ENCODE data around the gene CNTN4.
"Not testable (repeated sequence)": the region's sequence is repeated elsewhere in the genome, so short reads cannot be mapped to it uniquely, and the experiment has no call there.

CNTN4 gene

DNA sequence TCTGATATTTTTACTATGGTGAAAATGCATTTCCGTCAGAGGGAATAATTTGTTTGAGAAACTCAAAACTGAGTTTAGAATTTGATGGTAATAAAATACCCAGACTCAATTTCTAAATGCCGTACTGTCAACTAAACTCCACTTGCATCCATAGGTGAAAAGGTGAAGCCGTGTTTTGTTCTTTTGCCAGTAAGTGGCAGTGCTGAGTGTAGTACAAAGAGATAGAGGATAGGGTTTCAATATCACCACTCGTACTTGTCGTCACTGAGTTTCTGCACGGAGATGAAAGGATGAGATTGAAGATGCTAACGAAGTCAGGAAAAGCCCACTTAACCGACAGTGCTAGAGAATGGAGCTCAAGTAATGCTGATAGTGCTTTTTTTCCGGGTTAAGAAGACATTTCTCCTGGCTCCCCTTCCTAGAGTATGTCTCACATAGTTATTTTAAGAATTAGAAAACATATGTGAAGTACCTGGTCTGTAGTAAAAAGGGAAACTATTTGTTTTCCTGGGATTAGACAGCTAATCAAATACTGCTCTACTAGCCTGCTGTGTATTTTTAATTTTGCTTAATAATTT is 666.4 kb downstream of the CNTN4 start:
- in situ Hi-C loops (cut with HindIII; ENCODE audit: low sequenced_read_pairs), result no loop called here

DNA sequence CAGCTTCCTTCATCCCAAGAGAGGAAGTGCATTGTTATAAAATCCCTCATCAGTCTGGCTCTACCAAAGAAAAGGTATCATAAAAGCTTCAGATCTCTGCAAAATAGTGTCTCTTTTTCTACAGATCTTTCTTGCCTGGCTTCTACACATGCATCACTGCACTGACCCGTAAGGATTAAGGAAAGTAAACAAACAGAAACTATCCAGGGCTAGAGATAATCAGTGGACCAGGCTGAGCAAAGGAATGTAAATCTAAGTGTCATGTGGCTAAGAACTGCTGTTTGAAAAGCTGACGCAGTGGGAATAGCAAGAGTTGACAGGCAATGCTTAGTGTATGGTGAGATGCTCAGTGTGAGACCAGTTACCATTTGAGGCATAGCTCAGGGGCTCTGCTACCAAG is 671.8 kb downstream of the CNTN4 start:
- in situ Hi-C loops (cut with HindIII; ENCODE audit: low sequenced_read_pairs), result no loop called here

DNA sequence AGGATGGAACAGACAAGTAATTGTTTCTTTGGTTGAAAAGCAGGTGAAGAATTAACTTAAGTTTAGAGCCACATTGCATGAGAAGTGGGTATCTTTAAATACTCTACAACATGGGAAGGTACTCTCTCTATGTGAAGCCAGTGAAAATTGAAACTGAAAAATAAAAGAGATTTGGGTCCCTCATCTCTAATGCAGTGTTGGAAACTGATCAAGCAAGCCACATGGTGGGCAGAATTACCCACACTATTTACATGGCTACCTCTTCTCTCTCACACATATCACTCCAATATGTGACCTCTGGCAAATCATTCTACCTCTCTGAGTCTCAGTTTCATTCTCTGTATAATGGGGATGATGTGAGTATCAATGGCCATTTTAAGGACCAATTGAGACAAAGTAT is 672.5 kb downstream of the CNTN4 start:
- in situ Hi-C loops (cut with HindIII; ENCODE audit: low sequenced_read_pairs), result no loop called here

DNA sequence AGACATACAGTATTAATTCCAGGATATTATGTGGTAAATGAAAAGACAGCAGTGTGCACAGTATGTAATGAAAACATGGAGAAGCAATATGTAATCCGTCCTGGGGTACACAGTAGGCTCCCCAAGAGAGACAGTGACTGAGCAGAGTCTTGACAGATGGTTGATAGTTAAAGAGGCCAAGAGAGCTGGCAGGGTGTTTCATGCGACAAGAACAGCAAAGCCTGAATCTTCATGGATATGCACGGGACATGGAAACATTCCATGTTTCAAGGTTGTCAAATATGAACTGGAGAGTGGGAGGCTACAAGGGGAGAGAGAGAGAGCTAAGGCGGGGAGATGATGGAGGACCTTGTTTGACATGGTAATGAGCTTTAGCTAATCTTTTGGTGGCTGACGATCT is 673.1 kb downstream of the CNTN4 start:
- in situ Hi-C loops (cut with HindIII; ENCODE audit: low sequenced_read_pairs), result no loop called here

GRCh38 chr3:2772803-2773202 is 674.1 kb downstream of the CNTN4 start:
- in situ Hi-C loops (cut with HindIII; ENCODE audit: low sequenced_read_pairs), result no loop called here

- in situ Hi-C loops (cut with HindIII; ENCODE audit: low sequenced_read_pairs), result no loop called here
These were observed 676.0 kb downstream of the CNTN4 start for GRCh38 chr3:2774481-2775249.

GRCh38 chr3:2783261-2783660 is 684.6 kb downstream of the CNTN4 start:
- in situ Hi-C loops (cut with HindIII; ENCODE audit: low sequenced_read_pairs), result no loop called here

DNA sequence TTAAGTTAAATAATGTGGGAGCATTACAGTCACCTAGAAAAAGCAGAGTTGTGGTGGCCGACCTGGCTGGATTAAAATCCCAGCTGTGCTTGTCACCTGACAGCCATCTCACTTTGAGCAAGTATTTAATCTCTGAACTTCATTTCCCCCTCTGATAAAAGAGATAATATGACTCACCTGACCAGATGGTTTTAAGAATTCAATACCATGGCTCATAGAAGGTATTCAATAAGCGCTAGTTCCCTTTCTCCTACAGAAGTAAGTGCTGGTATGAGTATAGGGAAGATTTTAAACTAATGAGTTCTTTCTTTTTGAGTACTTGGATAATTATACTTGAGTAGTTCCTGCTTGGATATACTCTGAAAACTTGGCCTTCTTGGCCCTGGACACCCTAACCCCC is 686.0 kb downstream of the CNTN4 start:
- in situ Hi-C loops (cut with HindIII; ENCODE audit: low sequenced_read_pairs), result no loop called here

GRCh38 chr3:2790266-2790815 is 691.7 kb downstream of the CNTN4 start:
- in situ Hi-C loops (cut with HindIII; ENCODE audit: low sequenced_read_pairs), result no loop called here

DNA sequence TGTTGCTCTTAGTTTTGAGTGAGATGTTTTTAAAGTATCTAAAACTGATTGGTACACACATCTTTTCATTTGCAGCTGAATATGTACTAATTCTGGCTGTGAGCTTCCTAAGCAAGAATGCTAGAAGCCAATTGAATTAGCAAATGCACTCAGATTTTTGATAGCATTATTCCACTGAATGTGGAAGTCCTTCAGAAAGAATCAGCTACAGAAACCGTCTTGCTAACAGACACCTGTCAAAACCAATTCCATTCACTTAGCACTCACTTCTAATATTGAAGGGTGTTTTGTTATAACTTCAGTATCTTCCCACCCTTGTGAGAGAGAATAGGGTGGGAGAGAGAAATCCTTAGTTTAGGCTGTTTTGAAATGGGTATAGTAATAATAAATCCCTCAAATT is 693.8 kb downstream of the CNTN4 start:
- in situ Hi-C loops (cut with HindIII; ENCODE audit: low sequenced_read_pairs), result no loop called here

DNA sequence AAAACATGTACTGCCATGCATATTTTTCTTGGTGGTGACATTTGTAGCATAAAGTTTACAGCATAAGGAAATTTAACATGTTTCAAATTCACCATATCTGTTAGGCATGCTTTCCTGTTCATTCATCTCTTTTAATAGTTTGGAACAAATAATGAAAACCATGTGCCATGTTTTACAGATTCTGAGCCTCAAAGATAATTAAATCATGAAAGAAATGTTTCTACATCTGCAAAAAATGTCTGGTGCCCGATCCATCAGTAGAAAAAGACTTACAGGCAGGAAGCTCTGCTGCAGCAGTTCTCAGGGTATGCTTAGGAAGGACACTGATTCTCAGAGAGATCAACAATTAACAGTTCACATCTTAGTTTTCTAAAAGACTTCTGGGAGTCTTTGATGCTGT is 695.3 kb downstream of the CNTN4 start:
- in situ Hi-C loops (cut with HindIII; ENCODE audit: low sequenced_read_pairs), result no loop called here

GRCh38 chr3:2802429-2802828 is 703.8 kb downstream of the CNTN4 start:
- in situ Hi-C loops (cut with HindIII; ENCODE audit: low sequenced_read_pairs), result no loop called here

DNA sequence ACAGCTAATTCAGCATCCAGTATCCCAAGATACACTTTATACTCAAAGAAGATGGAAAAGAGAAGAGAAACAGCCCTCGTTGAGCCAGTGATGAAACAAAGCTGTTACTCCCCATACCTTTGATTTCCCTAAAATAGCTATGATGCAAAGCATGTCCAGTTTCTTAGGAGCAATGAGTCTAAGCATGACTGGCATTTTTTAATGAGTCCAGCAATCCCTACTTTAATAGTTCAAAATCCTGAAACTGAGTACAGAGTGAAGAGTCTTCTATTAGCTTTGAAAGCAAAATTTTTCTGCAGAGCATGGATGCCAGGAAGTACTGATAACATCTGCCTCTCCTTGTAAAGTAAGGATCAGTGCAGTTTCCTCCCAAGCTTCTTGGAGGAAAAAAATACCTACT is 708.8 kb downstream of the CNTN4 start:
- in situ Hi-C loops (cut with HindIII; ENCODE audit: low sequenced_read_pairs), result no loop called here

GRCh38 chr3:2810723-2811122 is 712.1 kb downstream of the CNTN4 start:
- in situ Hi-C loops (cut with HindIII; ENCODE audit: low sequenced_read_pairs), result no loop called here

DNA sequence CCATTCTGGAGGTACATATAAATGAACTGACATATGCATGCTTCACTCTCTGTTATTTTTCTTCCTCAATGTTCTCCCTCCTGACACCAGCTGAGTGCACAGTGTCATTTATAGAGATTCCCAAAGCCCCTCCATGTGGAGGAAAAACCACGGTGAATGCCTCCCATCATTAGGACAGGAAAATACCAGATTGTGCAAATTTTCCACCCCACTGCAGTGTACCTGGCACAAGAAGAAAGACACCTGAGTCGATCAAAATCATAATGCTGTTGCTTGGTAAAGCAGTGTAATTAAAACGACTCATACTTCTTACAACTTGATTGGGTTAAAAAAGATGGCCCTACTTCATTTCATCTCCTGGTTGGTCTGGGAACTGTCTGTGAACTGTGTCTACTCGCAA is 720.9 kb downstream of the CNTN4 start:
- in situ Hi-C loops (cut with HindIII; ENCODE audit: low sequenced_read_pairs), result no loop called here

DNA sequence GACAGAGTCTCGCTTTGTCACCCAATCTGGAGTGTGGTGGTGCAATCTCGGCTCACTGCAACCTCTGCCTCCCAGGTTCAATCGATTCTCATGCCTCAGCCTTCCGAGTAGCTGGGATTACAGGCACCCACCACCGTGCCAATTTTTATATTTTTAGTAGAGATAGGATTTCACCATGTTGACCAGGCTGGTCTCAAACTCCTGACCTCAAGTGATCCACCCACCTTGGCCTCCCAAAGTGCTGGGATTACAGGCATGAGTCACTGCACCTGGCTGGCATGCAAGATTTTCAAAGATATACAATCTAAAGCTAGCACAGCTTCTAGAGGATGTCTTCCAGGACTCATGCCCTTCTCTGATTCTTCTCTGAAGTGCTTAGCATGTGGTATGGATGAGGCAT is 722.3 kb downstream of the CNTN4 start:
- in situ Hi-C loops (cut with HindIII; ENCODE audit: low sequenced_read_pairs), result not testable (repeated sequence)

- in situ Hi-C loops (cut with HindIII; ENCODE audit: low sequenced_read_pairs), result no loop called here
These were observed 723.9 kb downstream of the CNTN4 start for GRCh38 chr3:2822611-2823010.

DNA sequence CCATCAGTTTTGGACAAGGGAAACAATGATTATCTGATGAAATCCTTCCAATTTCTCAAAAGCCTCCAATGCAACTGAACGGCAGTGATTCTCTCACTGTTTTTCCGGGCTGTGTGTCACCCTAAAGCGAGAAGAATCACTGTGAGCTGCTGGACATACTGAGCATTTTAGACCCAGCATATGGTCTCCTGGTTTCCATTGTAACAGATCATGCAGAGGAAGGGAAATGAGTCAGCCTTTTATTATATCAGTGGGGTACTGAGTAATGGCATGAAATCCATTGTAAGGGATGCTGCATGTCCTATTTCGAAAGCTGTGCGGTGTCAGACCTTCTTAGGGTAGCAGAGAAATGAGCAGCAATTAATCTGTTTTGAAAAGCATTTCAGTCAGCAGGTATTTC is 724.4 kb downstream of the CNTN4 start:
- in situ Hi-C loops (cut with HindIII; ENCODE audit: low sequenced_read_pairs), result no loop called here

- in situ Hi-C loops (cut with HindIII; ENCODE audit: low sequenced_read_pairs), result no loop called here
These were observed 725.0 kb downstream of the CNTN4 start for GRCh38 chr3:2823437-2824211.

- in situ Hi-C loops (cut with HindIII; ENCODE audit: low sequenced_read_pairs), result no loop called here
These were observed 727.4 kb downstream of the CNTN4 start for GRCh38 chr3:2826036-2826435.

- in situ Hi-C loops (cut with HindIII; ENCODE audit: low sequenced_read_pairs), result no loop called here
These were observed 727.8 kb downstream of the CNTN4 start for GRCh38 chr3:2826453-2826852.

DNA sequence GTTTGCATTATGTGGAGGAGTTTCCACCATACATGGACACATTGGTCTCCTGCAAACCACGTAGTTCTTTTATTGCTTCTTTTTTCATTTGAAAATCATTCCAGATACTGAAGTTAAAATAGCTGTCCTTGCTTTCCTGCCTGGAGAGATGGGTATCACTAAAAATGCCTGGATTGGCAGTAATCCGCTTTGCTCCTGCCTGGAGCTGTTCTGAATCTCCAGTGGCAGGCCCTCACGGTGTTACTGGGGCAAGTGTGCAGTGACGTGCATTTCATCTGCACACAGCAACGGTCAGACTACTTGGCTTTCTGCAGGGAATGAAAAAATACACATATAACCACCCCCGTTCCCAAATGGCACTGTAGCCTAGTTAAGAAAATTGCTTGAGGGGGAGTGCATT is 738.6 kb downstream of the CNTN4 start:
- in situ Hi-C loops (cut with HindIII; ENCODE audit: low sequenced_read_pairs), result no loop called here
